Adrenal gland (tissue), 5 donors: ENCODE data around the gene DHRS3.

Source experiments
- POLR2A ChIP-seq, 2 donors: fragments of 450-650 bp; IDR thresholded peaks; one replicate each; pipeline ENCODE4 v1.6.1; 2017; ENCODE audit warnings: antibody characterized with exemption in 2 of 2, mild to moderate bottlenecking in 2 of 2, moderate library complexity in 1 of 2
- TF ChIP-seq, protein P1 (sequence below), 6 experiments: fragments of 450-650 bp in 4 of 6; fragments of 200-600 bp in 2 of 6; sonication (generic) in 1 of 6; IDR thresholded peaks; 1 replicate in 5 of 6; 2 replicates in 1 of 6; pipeline versions ENCODE4 v1.5.1 to v1.8.0; 2016 to 2021; ENCODE audit warnings: antibody characterized with exemption in 6 of 6, mild to moderate bottlenecking in 2 of 6, moderate library complexity in 1 of 6
- donor health status: DM: no; HTN: no; CAD: no.

DNA sequence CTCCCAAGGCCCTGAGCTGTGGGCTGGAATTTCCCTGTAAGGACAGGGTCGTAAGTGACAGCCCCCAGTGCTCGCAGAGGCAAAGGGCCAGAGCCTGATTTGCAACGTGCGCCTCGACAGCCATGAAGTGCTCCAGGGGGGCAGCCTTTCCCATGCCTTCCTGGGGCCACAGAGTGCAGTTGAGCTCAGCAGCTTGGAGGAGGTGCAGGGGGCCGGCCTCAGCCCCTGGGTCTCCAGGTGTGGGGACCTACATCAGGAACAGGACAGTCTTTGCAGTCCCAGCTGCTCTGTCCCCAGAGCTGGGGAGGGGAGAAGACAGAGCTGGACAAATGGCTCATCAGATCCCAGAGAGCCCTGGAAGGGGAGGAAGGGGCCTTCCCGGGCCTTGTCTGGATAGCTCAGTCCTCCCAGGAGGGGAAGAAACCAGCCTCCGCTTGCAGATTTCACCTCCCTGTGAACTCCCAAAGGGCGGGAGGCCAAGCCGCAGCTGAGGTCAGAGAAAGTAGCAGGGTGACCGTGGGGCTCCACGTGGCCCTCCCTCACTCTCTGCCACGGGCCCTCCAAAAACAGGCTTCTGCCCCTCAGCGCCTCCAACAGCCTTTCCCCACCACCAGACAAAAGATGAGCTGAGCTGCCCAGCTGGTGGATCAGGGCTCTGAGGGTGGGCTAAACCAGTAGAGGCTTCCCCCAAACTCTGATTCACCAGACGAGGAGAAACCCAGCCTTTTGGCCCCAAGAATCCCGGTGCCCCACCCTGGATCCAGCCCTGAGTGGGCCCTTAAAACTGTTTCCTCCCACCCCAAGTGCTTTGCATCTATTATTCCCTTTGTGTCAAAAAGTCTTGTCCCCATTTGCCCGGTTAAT lies 76.5 kb downstream of the DHRS3 start:
- TF ChIP-seq POLR2A (IDR thresholded peaks at IDR 0.05) = no peak
- TF ChIP-seq, protein P1, sequence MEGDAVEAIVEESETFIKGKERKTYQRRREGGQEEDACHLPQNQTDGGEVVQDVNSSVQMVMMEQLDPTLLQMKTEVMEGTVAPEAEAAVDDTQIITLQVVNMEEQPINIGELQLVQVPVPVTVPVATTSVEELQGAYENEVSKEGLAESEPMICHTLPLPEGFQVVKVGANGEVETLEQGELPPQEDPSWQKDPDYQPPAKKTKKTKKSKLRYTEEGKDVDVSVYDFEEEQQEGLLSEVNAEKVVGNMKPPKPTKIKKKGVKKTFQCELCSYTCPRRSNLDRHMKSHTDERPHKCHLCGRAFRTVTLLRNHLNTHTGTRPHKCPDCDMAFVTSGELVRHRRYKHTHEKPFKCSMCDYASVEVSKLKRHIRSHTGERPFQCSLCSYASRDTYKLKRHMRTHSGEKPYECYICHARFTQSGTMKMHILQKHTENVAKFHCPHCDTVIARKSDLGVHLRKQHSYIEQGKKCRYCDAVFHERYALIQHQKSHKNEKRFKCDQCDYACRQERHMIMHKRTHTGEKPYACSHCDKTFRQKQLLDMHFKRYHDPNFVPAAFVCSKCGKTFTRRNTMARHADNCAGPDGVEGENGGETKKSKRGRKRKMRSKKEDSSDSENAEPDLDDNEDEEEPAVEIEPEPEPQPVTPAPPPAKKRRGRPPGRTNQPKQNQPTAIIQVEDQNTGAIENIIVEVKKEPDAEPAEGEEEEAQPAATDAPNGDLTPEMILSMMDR (IDR thresholded peaks at IDR 0.05) = no peak
